T-cell (primary cell): ENCODE measurements around the gene OR6N2. TPM values are rescaled to one million over a fixed set of nuclear protein-coding genes. Genes with fewer than 3 reads are reported as not detected.

Source experiments
- ATAC-seq, 4 experiments: fragments of 200-7000 bp in 3 of 4; fragments of 150-1000 bp in 1 of 4; cut with Tn5 transposase; replicated peaks in 1 of 4; 1 replicate in 3 of 4; 2 replicates in 1 of 4; pipeline ENCODE4 v1.10.0; 2021; ENCODE audit warnings: moderate library complexity in 3 of 4, mild to moderate bottlenecking in 2 of 4, moderate number of reproducible peaks in 1 of 4
- CTCF ChIA-PET, 2 donors: fragments of 300-600 bp; sonication (Branson Sonifier 250); formaldehyde crosslinking; loops; one replicate each; lab custom pipeline; 2022; ENCODE audit warnings: antibody characterized with exemption in 2 of 2; lab: Charles Lee
- POLR2A ChIA-PET, 2 donors: fragments of 300-600 bp; sonication (Branson Sonifier 250); formaldehyde crosslinking; loops; one replicate each; lab custom pipeline; 2022; ENCODE audit warnings: antibody characterized with exemption in 2 of 2; lab: Charles Lee
- DNase-seq, 35 experiments: peaks; one replicate each; pipeline versions ENCODE4 v3.0.0 to v3.0.0-alpha.2; 2013 to 2023
- H3K27ac ChIP-seq: one replicate; pipeline ENCODE4 v1.5.1; 2013; ENCODE audit warnings: low read length
- H3K27me3 ChIP-seq, 2 experiments: replicated peaks in 1 of 2; 1 replicate in 1 of 2; 2 replicates in 1 of 2; pipeline versions ENCODE4 v1.6.1 to v1.7.0; 2013; ENCODE audit warnings: low read length in 1 of 2, mixed read lengths in 1 of 2; ENCODE audit not compliant: control insufficient read depth in 2 of 2, insufficient read depth in 2 of 2; ENCODE audit errors: extremely low read depth in 1 of 2
- H3K36me3 ChIP-seq, 2 donors: 1 replicate in 1 of 2; 2 replicates in 1 of 2; pipeline versions ENCODE4 v1.6.1 to v1.7.0; 2013; ENCODE audit warnings: low read length in 1 of 2; ENCODE audit not compliant: control insufficient read depth in 2 of 2, insufficient read depth in 1 of 2; ENCODE audit errors: extremely low read depth in 1 of 2
- H3K4me1 ChIP-seq, 2 experiments: 1 replicate in 1 of 2; 2 replicates in 1 of 2; pipeline versions ENCODE4 v1.6.1 to v1.7.0; 2013; ENCODE audit warnings: low read length in 2 of 2, mixed read lengths in 1 of 2; ENCODE audit not compliant: insufficient read depth in 2 of 2, control insufficient read depth in 1 of 2; ENCODE audit errors: extremely low read depth in 1 of 2
- H3K4me3 ChIP-seq, 2 donors: 1 replicate in 1 of 2; 2 replicates in 1 of 2; pipeline versions ENCODE4 v1.5.1 to v1.7.0; 2013; ENCODE audit warnings: mild to moderate bottlenecking in 2 of 2, low read length in 1 of 2, moderate library complexity in 1 of 2; ENCODE audit not compliant: control insufficient read depth in 1 of 2; ENCODE audit errors: extremely low read depth in 1 of 2
- H3K9me3 ChIP-seq: 2 replicates; pipeline ENCODE4 v1.7.0; 2013
- H3K27ac Mint-ChIP-seq, 2 donors: one replicate each; pipeline ENCODE4 v1.8.0; 2020 to 2021; ENCODE audit warnings: mild to moderate bottlenecking in 2 of 2, mixed read lengths in 2 of 2
- H3K27me3 Mint-ChIP-seq, 2 donors: one replicate each; pipeline ENCODE4 v1.8.0; 2021 to 2022; ENCODE audit warnings: mixed read lengths in 2 of 2
- H3K36me3 Mint-ChIP-seq: one replicate; pipeline ENCODE4 v1.8.0; 2021; ENCODE audit warnings: mixed read lengths
- H3K4me1 Mint-ChIP-seq, 3 donors: one replicate each; pipeline ENCODE4 v1.8.0; 2020 to 2022; ENCODE audit warnings: mixed read lengths in 3 of 3, mild to moderate bottlenecking in 1 of 3
- H3K4me3 Mint-ChIP-seq, 3 donors: one replicate each; pipeline ENCODE4 v1.8.0; 2020 to 2022; ENCODE audit warnings: mild to moderate bottlenecking in 3 of 3, mixed read lengths in 3 of 3, moderate library complexity in 3 of 3
- H3K9me3 Mint-ChIP-seq, 3 donors: one replicate each; pipeline ENCODE4 v1.8.0; 2020 to 2022; ENCODE audit warnings: mixed read lengths in 3 of 3
- WGBS: methylation state at CpG from one replicate; pipeline ENCODE4 v1.1.5; 2013; ENCODE audit warnings: missing lambda C conversion rate; ENCODE audit not compliant: insufficient coverage; 5-methylcytosine and 5-hydroxymethylcytosine counted together
- total RNA-seq, 35 experiments: library from RNA in 6 of 35; stranded (reverse) in 6 of 35; fragments of 120-200 nt in 1 of 35; gene quantifications; one replicate each; pipeline versions ENCODE4 v1.2.1 to v1.2.4 and lab custom pipeline; 2013 to 2026

The OR6N2 gene
- total RNA-seq, 5 donors from 2014 or later (not counting 1 experiment from before 2014, with no cell fraction given) = not detected

GRCh38 chr1:158806916-158807536 lies 26.0 kb upstream of the OR6N2 start:
- no peak overlapping the region for H3K4me3 Mint-ChIP-seq
- no peaks in the 10 kb centered on the region for H3K4me1 Mint-ChIP-seq
- POLR2A ChIA-PET = interaction anchor here in 1 of 2 donors (0.6 to 0.7 kb wide), 2 partner anchors 69 to 603 kb away, joined by 5 read pairs; no protein-coding TSS in a partner anchor

GRCh38 chr1:158803678-158804077 lies 22.7 kb upstream of the OR6N2 start:
- no CpG with 5 or more reads among the region's 1 CpG for WGBS
- no peaks in the 10 kb centered on the region for H3K36me3 Mint-ChIP-seq
- ATAC-seq (no peak), DNase-seq (no peak)
- no peaks in the 10 kb centered on the region for H3K36me3 ChIP-seq
- no peaks in the 10 kb centered on the region for H3K27me3 ChIP-seq
- H3K27me3 Mint-ChIP-seq = peaks cover 8 to 9% of the 10 kb centered on the region in 2 donors
- H3K4me1 Mint-ChIP-seq = no peaks in the 10 kb centered on the region
- no peak overlapping the region for H3K4me3 Mint-ChIP-seq
- no peaks in the 10 kb centered on the region for H3K9me3 Mint-ChIP-seq
- H3K27ac ChIP-seq = no peak overlapping the region
- no peak overlapping the region for H3K4me3 ChIP-seq
- no peaks in the 10 kb centered on the region for H3K9me3 ChIP-seq
- ChIA-PET CTCF (no interaction called here), POLR2A (no interaction called here)
- H3K27ac Mint-ChIP-seq = no peak overlapping the region
- no peaks in the 10 kb centered on the region for H3K4me1 ChIP-seq

More at GRCh38 chr1:158806916-158807536, 26.0 kb upstream of the OR6N2 start:
- H3K27me3 ChIP-seq = no peaks in the 10 kb centered on the region
- ATAC-seq (no peak), DNase-seq (no peak)
- CTCF ChIA-PET = interaction anchor here in 1 of 2 donors (0.6 to 1.0 kb wide), 2 partner anchors 12 to 335 kb away, joined by 3 to 4 read pairs; no protein-coding TSS in a partner anchor
- H3K36me3 ChIP-seq = no peaks in the 10 kb centered on the region
- no peaks in the 10 kb centered on the region for H3K9me3 ChIP-seq
- Mint-ChIP-seq H3K9me3 (no peaks in the 10 kb centered on the region), H3K36me3 (no peaks in the 10 kb centered on the region), H3K27me3 (peaks cover 8 to 9% of the 10 kb centered on the region in 2 donors), H3K27ac (no peak overlapping the region)
- H3K27ac ChIP-seq = no peak overlapping the region
- no peak overlapping the region for H3K4me3 ChIP-seq
- WGBS = no CpG with 5 or more reads among the region's 6 CpGs
- no peaks in the 10 kb centered on the region for H3K4me1 ChIP-seq

- WGBS = no CpG with 5 or more reads among the region's 1 CpG
- no peak overlapping the region for H3K27ac ChIP-seq
- ChIA-PET POLR2A (no interaction called here), CTCF (no interaction called here)
- no peaks in the 10 kb centered on the region for H3K9me3 ChIP-seq
- no peak overlapping the region for H3K27ac Mint-ChIP-seq
- H3K4me3 ChIP-seq = no peak overlapping the region
- H3K27me3 ChIP-seq = no peaks in the 10 kb centered on the region
- ATAC-seq (no peak), DNase-seq (no peak)
- no peaks in the 10 kb centered on the region for H3K4me1 Mint-ChIP-seq
- H3K36me3 Mint-ChIP-seq = no peaks in the 10 kb centered on the region
- H3K4me1 ChIP-seq = no peaks in the 10 kb centered on the region
- no peaks in the 10 kb centered on the region for H3K9me3 Mint-ChIP-seq
- peaks cover 5 to 9% of the 10 kb centered on the region in 2 donors for H3K27me3 Mint-ChIP-seq
- no peak overlapping the region for H3K4me3 Mint-ChIP-seq
- no peaks in the 10 kb centered on the region for H3K36me3 ChIP-seq
These were observed 20.4 kb upstream of the OR6N2 start for GRCh38 chr1:158801396-158801795.

GRCh38 chr1:158800526-158800925 lies 19.5 kb upstream of the OR6N2 start:
- no peak overlapping the region for H3K27ac ChIP-seq
- Mint-ChIP-seq H3K9me3 (no peaks in the 10 kb centered on the region), H3K27ac (no peak overlapping the region), H3K4me3 (no peak overlapping the region), H3K4me1 (no peaks in the 10 kb centered on the region), H3K36me3 (no peaks in the 10 kb centered on the region), H3K27me3 (peaks cover 7 to 13% of the 10 kb centered on the region in 2 donors)
- H3K36me3 ChIP-seq = no peaks in the 10 kb centered on the region
- ChIA-PET CTCF (no interaction called here), POLR2A (no interaction called here)
- H3K4me1 ChIP-seq = no peaks in the 10 kb centered on the region
- no peak overlapping the region for H3K4me3 ChIP-seq
- ATAC-seq (no peak), DNase-seq (no peak)
- no peaks in the 10 kb centered on the region for H3K9me3 ChIP-seq
- no CpG with 5 or more reads among the region's 2 CpGs for WGBS
- no peaks in the 10 kb centered on the region for H3K27me3 ChIP-seq

- Mint-ChIP-seq H3K27ac (no peak overlapping the region), H3K27me3 (peaks cover 7 to 17% of the 10 kb centered on the region in 2 donors), H3K9me3 (no peaks in the 10 kb centered on the region), H3K36me3 (no peaks in the 10 kb centered on the region), H3K4me3 (no peak overlapping the region), H3K4me1 (no peaks in the 10 kb centered on the region)
- H3K4me3 ChIP-seq = no peak overlapping the region
- ChIA-PET POLR2A (no interaction called here), CTCF (no interaction called here)
- no peaks in the 10 kb centered on the region for H3K9me3 ChIP-seq
- H3K27ac ChIP-seq = no peak overlapping the region
- ATAC-seq (no peak), DNase-seq (no peak)
- WGBS = no CpG with 5 or more reads among the region's 4 CpGs
- H3K4me1 ChIP-seq = no peaks in the 10 kb centered on the region
- H3K36me3 ChIP-seq = no peaks in the 10 kb centered on the region
- H3K27me3 ChIP-seq = no peaks in the 10 kb centered on the region
These were observed 18.7 kb upstream of the OR6N2 start for GRCh38 chr1:158799689-158800088.

GRCh38 chr1:158798531-158798930 lies 17.5 kb upstream of the OR6N2 start:
- no peaks in the 10 kb centered on the region for H3K36me3 Mint-ChIP-seq
- 88% methylated on average over 3 of the region's 3 CpGs for WGBS
- Histone ChIP-seq H3K27me3 (no peaks in the 10 kb centered on the region), H3K36me3 (no peaks in the 10 kb centered on the region), H3K27ac (no peak overlapping the region), H3K4me3 (no peak overlapping the region), H3K4me1 (no peaks in the 10 kb centered on the region), H3K9me3 (no peaks in the 10 kb centered on the region)
- H3K9me3 Mint-ChIP-seq = no peaks in the 10 kb centered on the region
- ChIA-PET CTCF (no interaction called here), POLR2A (no interaction called here)
- no peak overlapping the region for H3K4me3 Mint-ChIP-seq
- DNase-seq = peak in 1 of 35 experiments; percentile 6
- H3K27me3 Mint-ChIP-seq = peaks cover 6 to 17% of the 10 kb centered on the region in 2 donors
- H3K27ac Mint-ChIP-seq = no peak overlapping the region
- H3K4me1 Mint-ChIP-seq = no peaks in the 10 kb centered on the region
- no peak for ATAC-seq
